Naive thymus-derived CD4-positive, alpha-beta T cell (primary cell): ENCODE measurements around the gene OR10AG1. TPM values are rescaled to one million over a fixed set of nuclear protein-coding genes. Genes with fewer than 3 reads are reported as not detected.

ENCODE experiments used
- ATAC-seq: fragments of 150-1000 bp; cut with Tn5 transposase; 2 replicates; pipeline ENCODE4 v1.10.0; 2021; ENCODE audit warnings: mild to moderate bottlenecking, moderate library complexity
- CTCF ChIA-PET: fragments of 350-600 bp; sonication (Branson Sonifier 250); formaldehyde crosslinking; loops from one replicate; lab custom pipeline; 2021; ENCODE audit warnings: antibody characterized with exemption; lab: Charles Lee
- POLR2A ChIA-PET: fragments of 350-600 bp; sonication (Branson Sonifier 250); formaldehyde crosslinking; loops from one replicate; lab custom pipeline; 2021; ENCODE audit warnings: antibody characterized with exemption, inconsistent platforms; lab: Charles Lee
- DNase-seq, 9 donors: peaks; one replicate each; pipeline versions ENCODE4 v3.0.0 to v3.0.0-alpha.2; 2020 to 2022; ENCODE audit warnings: mixed read lengths in 1 of 9
- H3K27ac ChIP-seq: one replicate; pipeline ENCODE4 v1.7.0; 2013; ENCODE audit warnings: mild to moderate bottlenecking, low read depth, low read length, moderate library complexity
- H3K27me3 ChIP-seq, 2 donors: one replicate each; pipeline ENCODE4 v1.7.0; 2013; ENCODE audit warnings: low read length in 2 of 2, mild to moderate bottlenecking in 2 of 2, moderate library complexity in 2 of 2; ENCODE audit not compliant: control insufficient read depth in 2 of 2, insufficient read depth in 2 of 2
- H3K36me3 ChIP-seq, 3 experiments: 1 replicate in 2 of 3; 2 replicates in 1 of 3; pipeline ENCODE4 v1.7.0; 2013; ENCODE audit warnings: low read length in 3 of 3, mild to moderate bottlenecking in 3 of 3, moderate library complexity in 1 of 3; ENCODE audit not compliant: insufficient read depth in 3 of 3, control insufficient read depth in 2 of 3
- H3K4me1 ChIP-seq, 2 donors: one replicate each; pipeline ENCODE4 v1.7.0; 2013; ENCODE audit warnings: low read length in 2 of 2, mild to moderate bottlenecking in 2 of 2, moderate library complexity in 1 of 2; ENCODE audit not compliant: control insufficient read depth in 2 of 2, insufficient read depth in 2 of 2
- H3K4me3 ChIP-seq: 2 replicates; pipeline ENCODE4 v1.7.0; 2013; ENCODE audit warnings: mild to moderate bottlenecking, low read length
- H3K9me3 ChIP-seq, 3 experiments: 1 replicate in 2 of 3; 2 replicates in 1 of 3; pipeline ENCODE4 v1.7.0; 2013; ENCODE audit warnings: low read length in 3 of 3; ENCODE audit not compliant: control insufficient read depth in 2 of 3
- H3K27ac Mint-ChIP-seq, 9 donors: one replicate each; pipeline ENCODE4 v1.8.0; 2020 to 2022; ENCODE audit warnings: mixed read lengths in 9 of 9, mild to moderate bottlenecking in 8 of 9, moderate library complexity in 5 of 9, inconsistent platforms in 2 of 9
- H3K27me3 Mint-ChIP-seq, 5 donors: one replicate each; pipeline ENCODE4 v1.8.0; 2021 to 2022; ENCODE audit warnings: mixed read lengths in 5 of 5, mild to moderate bottlenecking in 1 of 5
- H3K36me3 Mint-ChIP-seq, 5 donors: one replicate each; pipeline ENCODE4 v1.8.0; 2020 to 2022; ENCODE audit warnings: mixed read lengths in 5 of 5, mild to moderate bottlenecking in 3 of 5, inconsistent platforms in 1 of 5
- H3K4me1 Mint-ChIP-seq, 7 donors: one replicate each; pipeline ENCODE4 v1.8.0; 2020 to 2022; ENCODE audit warnings: mixed read lengths in 7 of 7, mild to moderate bottlenecking in 3 of 7, inconsistent platforms in 1 of 7
- H3K4me3 Mint-ChIP-seq, 10 donors: one replicate each; pipeline ENCODE4 v1.8.0; 2020 to 2022; ENCODE audit warnings: mild to moderate bottlenecking in 10 of 10, mixed read lengths in 10 of 10, moderate library complexity in 6 of 10, inconsistent platforms in 2 of 10
- H3K9me3 Mint-ChIP-seq, 11 donors: one replicate each; pipeline ENCODE4 v1.8.0; 2020 to 2022; ENCODE audit warnings: mixed read lengths in 11 of 11, mild to moderate bottlenecking in 4 of 11, inconsistent platforms in 1 of 11, moderate library complexity in 1 of 11
- intact Hi-C, 2 donors: fragments of 100-400 bp; cut with micrococcal nuclease; formaldehyde crosslinking; loops; one replicate each; pipeline ENCODE4 v1.15.1; 2023
- polyA plus RNA-seq, 2 donors: library from polyadenylated mRNA; unstranded; fragments of 300-500 nt; fragmentation: Illumina TruSeq; gene quantifications; one replicate each; pipeline ENCODE4 v1.2.3, GENCODE V29; 2021
- total RNA-seq, 6 experiments: library from RNA in 5 of 6; stranded (reverse) in 5 of 6; gene quantifications; 1 replicate in 5 of 6; 2 replicates in 1 of 6; pipeline ENCODE4 v1.2.3 and lab custom pipeline; 2021 to 2026

The OR10AG1 gene
- total and polyA plus RNA-seq, 7 experiments from 2014 or later, result not detected

DNA sequence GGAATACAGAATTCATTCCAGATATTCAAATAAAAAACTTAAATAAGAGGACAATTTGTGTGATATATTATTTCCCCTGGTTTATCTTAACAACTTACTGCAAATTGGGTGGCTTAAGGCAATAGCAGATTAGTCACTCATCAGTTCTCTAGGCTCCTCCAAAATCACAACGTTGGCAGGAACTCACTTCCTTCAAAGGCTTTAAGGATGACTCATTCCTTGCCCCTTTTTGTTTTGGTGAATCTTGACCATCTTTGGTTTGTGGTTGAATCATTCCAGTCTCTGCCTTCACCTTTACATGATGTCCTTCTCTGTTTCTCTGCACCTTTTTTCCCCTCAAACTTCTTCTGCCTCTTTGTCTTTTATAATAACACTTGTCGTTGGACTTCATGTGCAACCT lies 3.4 kb downstream of the OR10AG1 start:
- Mint-ChIP-seq H3K4me1 (no peaks in the 10 kb centered on the region), H3K27me3 (no peaks in the 10 kb centered on the region), H3K4me3 (no peak overlapping the region), H3K27ac (no peak overlapping the region), H3K36me3 (peaks cover 0 to 4% (median 0%) of the 10 kb centered on the region in 5 donors), H3K9me3 (peaks cover 2 to 26% (median 7%) of the 10 kb centered on the region in 11 donors)
- ATAC-seq (no peak), DNase-seq (no peak)
- H3K27me3 ChIP-seq, result no peaks in the 10 kb centered on the region
- H3K36me3 ChIP-seq, result no peaks in the 10 kb centered on the region
- H3K4me1 ChIP-seq, result no peaks in the 10 kb centered on the region
- no peak overlapping the region for H3K27ac ChIP-seq
- intact Hi-C loops, result no loop called here
- ChIA-PET POLR2A (no interaction called here), CTCF (no interaction called here)
- no peak overlapping the region for H3K4me3 ChIP-seq
- peaks cover 0 to 4% (median 0%) of the 10 kb centered on the region in 3 experiments for H3K9me3 ChIP-seq

DNA sequence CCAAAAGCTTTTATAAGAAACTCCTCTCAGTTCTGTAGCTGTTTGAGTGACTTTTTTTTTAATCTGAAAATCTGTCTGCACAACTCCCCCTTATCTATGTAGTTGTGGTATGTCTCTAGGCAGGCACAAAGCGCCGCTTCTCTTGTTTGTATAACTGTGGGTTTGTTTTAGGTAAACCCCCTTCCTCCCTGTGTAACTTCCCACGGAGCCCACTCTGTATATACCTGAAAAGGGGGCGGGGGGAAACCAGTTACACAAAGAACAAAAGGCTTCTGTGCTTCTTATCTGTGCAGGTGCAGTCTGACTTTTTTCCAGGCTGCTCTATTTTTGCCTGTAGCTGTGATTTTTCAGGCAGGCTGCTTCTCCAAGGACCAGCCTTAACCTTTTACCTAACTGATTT lies 13.2 kb downstream of the OR10AG1 start:
- intact Hi-C loops, result no loop called here
- CTCF ChIA-PET, result interaction anchor here (0.6 kb wide), 1 partner anchor 186 kb away, joined by 3 read pairs; no protein-coding TSS in a partner anchor
- no peak for ATAC-seq
- Histone ChIP-seq H3K27ac (no peak overlapping the region), H3K4me3 (no peak overlapping the region), H3K9me3 (no peaks in the 10 kb centered on the region), H3K27me3 (no peaks in the 10 kb centered on the region), H3K36me3 (no peaks in the 10 kb centered on the region), H3K4me1 (no peaks in the 10 kb centered on the region)
- DNase-seq, result no peak
- POLR2A ChIA-PET, result no interaction called here
- Mint-ChIP-seq H3K27ac (no peak overlapping the region), H3K4me3 (no peak overlapping the region), H3K27me3 (no peaks in the 10 kb centered on the region), H3K36me3 (no peaks in the 10 kb centered on the region), H3K9me3 (peaks cover under 1 to 10% (median 5%) of the 10 kb centered on the region in 11 donors), H3K4me1 (no peaks in the 10 kb centered on the region)

DNA sequence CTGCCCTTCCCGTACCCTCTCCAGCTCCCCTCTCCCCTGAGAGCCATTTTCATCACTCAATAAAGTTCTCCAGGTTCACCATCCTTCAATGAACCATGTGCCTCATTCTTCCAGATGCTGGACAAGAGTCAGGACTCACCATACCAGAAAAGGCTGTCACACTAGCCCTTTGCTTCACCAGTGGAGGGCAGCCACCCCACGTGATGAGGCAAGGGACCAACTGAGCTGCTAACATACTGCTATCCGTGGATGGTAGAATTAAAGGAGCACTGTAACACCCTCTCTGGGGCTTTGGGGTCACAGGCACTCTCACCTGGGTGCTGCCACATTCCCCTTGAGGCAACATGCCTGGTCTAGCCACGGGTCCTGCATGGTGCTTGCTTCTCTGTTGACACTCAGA lies 20.4 kb downstream of the OR10AG1 start:
- ChIA-PET CTCF (no interaction called here), POLR2A (no interaction called here)
- intact Hi-C loops, result no loop called here
- no peaks in the 10 kb centered on the region for H3K27me3 Mint-ChIP-seq
- ATAC-seq (no peak), DNase-seq (no peak)
- Histone ChIP-seq H3K27ac (no peak overlapping the region), H3K36me3 (no peaks in the 10 kb centered on the region), H3K27me3 (no peaks in the 10 kb centered on the region), H3K9me3 (no peaks in the 10 kb centered on the region), H3K4me1 (no peaks in the 10 kb centered on the region), H3K4me3 (no peak overlapping the region)
- no peaks in the 10 kb centered on the region for H3K4me1 Mint-ChIP-seq
- H3K27ac Mint-ChIP-seq, result no peak overlapping the region
- no peak overlapping the region for H3K4me3 Mint-ChIP-seq
- peaks cover 0 to 17% (median 6%) of the 10 kb centered on the region in 11 donors for H3K9me3 Mint-ChIP-seq
- H3K36me3 Mint-ChIP-seq, result no peaks in the 10 kb centered on the region

DNA sequence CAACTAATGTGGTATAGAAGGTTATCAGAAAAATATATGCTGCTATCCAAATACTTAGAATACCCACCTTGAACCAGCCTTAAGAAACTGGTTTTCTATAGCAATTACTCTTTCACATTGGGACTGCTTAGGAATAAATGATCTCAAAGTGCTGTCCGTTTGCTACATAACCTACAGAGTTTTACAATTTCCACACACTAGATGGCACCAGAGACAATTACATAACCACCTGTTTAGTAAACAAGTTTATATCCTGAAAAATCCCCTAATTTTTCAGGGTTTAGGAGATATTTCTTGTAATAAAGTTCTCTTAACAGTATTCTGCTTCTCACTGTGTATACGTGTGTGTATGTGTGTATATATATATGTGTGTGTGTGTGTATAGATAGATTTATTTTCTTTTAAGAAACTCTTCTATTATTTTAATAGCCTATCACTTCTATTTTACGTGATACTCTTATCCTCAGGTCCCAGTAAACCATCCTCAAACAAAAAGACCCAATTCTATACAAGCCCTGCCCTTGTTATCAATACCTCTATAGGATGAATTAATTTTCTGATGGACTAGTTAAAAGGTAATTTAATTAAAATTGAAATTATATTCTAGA lies 26.9 kb downstream of the OR10AG1 start:
- no peaks in the 10 kb centered on the region for H3K9me3 ChIP-seq
- no peak overlapping the region for H3K4me3 Mint-ChIP-seq
- no peak for DNase-seq
- H3K27ac Mint-ChIP-seq, result no peak overlapping the region
- no peak overlapping the region for H3K27ac ChIP-seq
- no peaks in the 10 kb centered on the region for H3K27me3 ChIP-seq
- H3K27me3 Mint-ChIP-seq, result no peaks in the 10 kb centered on the region
- H3K4me3 ChIP-seq, result no peak overlapping the region
- ATAC-seq, result no peak
- no peaks in the 10 kb centered on the region for H3K4me1 ChIP-seq
- peaks cover 0 to 5% (median 0%) of the 10 kb centered on the region in 11 donors for H3K9me3 Mint-ChIP-seq
- intact Hi-C loops, result loop anchor here in 1 of 2 donors (1.0 kb wide), 1 partner anchor 840 kb away; no protein-coding TSS in a partner anchor
- H3K4me1 Mint-ChIP-seq, result no peaks in the 10 kb centered on the region
- CTCF ChIA-PET, result no interaction called here
- POLR2A ChIA-PET, result no interaction called here
- H3K36me3 Mint-ChIP-seq, result no peaks in the 10 kb centered on the region
- no peaks in the 10 kb centered on the region for H3K36me3 ChIP-seq

DNA sequence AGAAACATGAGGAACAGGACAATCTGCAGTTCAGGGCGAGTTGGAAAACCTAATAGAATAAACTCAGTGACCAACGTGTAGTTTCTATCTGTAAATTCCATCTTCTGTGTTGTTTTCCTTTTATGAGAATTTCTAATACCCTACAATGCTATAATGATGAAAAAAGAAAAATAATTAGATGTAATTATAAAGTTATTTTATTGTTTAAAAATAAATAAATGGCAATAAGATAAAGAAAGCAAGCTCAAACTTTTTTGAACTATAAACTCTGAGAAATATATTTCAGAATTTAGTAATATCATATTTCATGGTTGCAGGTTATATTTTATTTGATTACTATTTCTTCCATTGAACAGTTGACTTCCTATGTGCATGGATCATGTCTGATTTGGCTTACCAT lies 33.4 kb downstream of the OR10AG1 start, which contains the start of gene OR5I1:
TSS of gene OR5I1 (minus strand) at position 101 of the 400 bp plus-strand sequence. CDS start at position 101, 0 bp downstream.
- Mint-ChIP-seq H3K4me1 (no peaks in the 10 kb centered on the region), H3K9me3 (peaks cover 0 to 6% (median 5%) of the 10 kb centered on the region in 11 donors), H3K27ac (no peak within 1 kb of the TSS), H3K36me3 (no peaks in the 10 kb centered on the region), H3K4me3 (no peak within 1 kb of the TSS), H3K27me3 (no peaks in the 10 kb centered on the region)
- Histone ChIP-seq H3K4me1 (no peaks in the 10 kb centered on the region), H3K27me3 (no peaks in the 10 kb centered on the region), H3K4me3 (no peak within 1 kb of the TSS), H3K36me3 (no peaks in the 10 kb centered on the region), H3K27ac (no peak within 1 kb of the TSS), H3K9me3 (no peaks in the 10 kb centered on the region)
- DNase-seq (no peak), ATAC-seq (no peak)
- ChIA-PET CTCF (no interaction called here), POLR2A (no interaction called here)
- intact Hi-C loops, result no loop called here

DNA sequence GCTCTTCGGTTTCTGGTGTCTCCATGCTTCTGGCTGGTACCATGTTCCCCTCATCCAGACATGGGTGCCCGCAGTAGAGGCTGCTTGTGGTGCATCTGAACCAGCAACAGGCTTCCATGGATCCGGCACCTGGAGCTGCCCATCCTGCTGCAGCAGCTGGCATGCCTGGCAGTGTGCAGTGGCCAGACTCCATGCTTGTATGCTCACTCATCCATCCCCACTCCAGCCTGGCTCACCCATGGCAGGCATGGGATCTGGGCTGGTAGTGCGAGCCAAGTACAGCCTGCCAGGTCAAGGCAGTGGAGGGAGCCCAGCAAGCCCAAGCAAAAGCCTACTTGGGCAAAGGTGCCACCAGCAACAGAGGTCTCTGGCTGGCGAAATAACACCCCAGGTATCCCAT lies 49.2 kb downstream of the OR10AG1 start:
- H3K4me1 ChIP-seq, result no peaks in the 10 kb centered on the region
- no peaks in the 10 kb centered on the region for H3K9me3 ChIP-seq
- no peak for DNase-seq
- no peak overlapping the region for H3K27ac Mint-ChIP-seq
- no peaks in the 10 kb centered on the region for H3K36me3 Mint-ChIP-seq
- peaks cover 0 to 26% (median 11%) of the 10 kb centered on the region in 11 donors for H3K9me3 Mint-ChIP-seq
- H3K36me3 ChIP-seq, result no peaks in the 10 kb centered on the region
- H3K27me3 ChIP-seq, result no peaks in the 10 kb centered on the region
- no peaks in the 10 kb centered on the region for H3K27me3 Mint-ChIP-seq
- CTCF ChIA-PET, result no interaction called here
- H3K27ac ChIP-seq, result no peak overlapping the region
- POLR2A ChIA-PET, result no interaction called here
- H3K4me1 Mint-ChIP-seq, result no peaks in the 10 kb centered on the region
- intact Hi-C loops, result no loop called here
- no peak for ATAC-seq
- no peak overlapping the region for H3K4me3 ChIP-seq
- no peak overlapping the region for H3K4me3 Mint-ChIP-seq
